Stromal cell of bone marrow (primary cell): Measurements from ENCODE around the gene CAMK2A.

Experiments used
- DNase-seq: peaks from one replicate; pipeline ENCODE4 v3.0.0-alpha.2; 2012; ENCODE audit warnings: low read depth

CAMK2A gene

GRCh38 chr5:150289551-150290390 is at the start of gene CAMK2A:
Gene CAMK2A, minus strand, starts transcription at chr5:150289773. Its CDS starts 148 bp downstream, at chr5:150289625.
- DNase-seq = no peak

- no peak for DNase-seq
Measured at GRCh38 chr5:150339165-150339564, 49.6 kb upstream of the CAMK2A start.

GRCh38 chr5:150338546-150338945 is 49.0 kb upstream of the CAMK2A start:
- no peak for DNase-seq

GRCh38 chr5:150335778-150336177 is 46.2 kb upstream of the CAMK2A start:
- DNase-seq = no peak

GRCh38 chr5:150333400-150333799 is 43.8 kb upstream of the CAMK2A start:
- no peak for DNase-seq

- DNase-seq = no peak
Measured at GRCh38 chr5:150329881-150330876, 40.6 kb upstream of the CAMK2A start.

GRCh38 chr5:150329038-150329437 is 39.5 kb upstream of the CAMK2A start:
- DNase-seq = no peak

- DNase-seq = no peak
Measured at GRCh38 chr5:150328515-150328914, 38.9 kb upstream of the CAMK2A start.

GRCh38 chr5:150327139-150327538 is 37.6 kb upstream of the CAMK2A start:
- DNase-seq = no peak

- DNase-seq = no peak
Measured at GRCh38 chr5:150326707-150327106, 37.1 kb upstream of the CAMK2A start.

- DNase-seq = no peak
Measured at GRCh38 chr5:150325426-150325825, 35.9 kb upstream of the CAMK2A start.

- no peak for DNase-seq
Measured at GRCh38 chr5:150323819-150324218, 34.2 kb upstream of the CAMK2A start.

GRCh38 chr5:150323092-150323491 is 33.5 kb upstream of the CAMK2A start:
- no peak for DNase-seq

- no peak for DNase-seq
Measured at GRCh38 chr5:150322202-150322601, 32.6 kb upstream of the CAMK2A start.

- DNase-seq = no peak
Measured at GRCh38 chr5:150321784-150322183, 32.2 kb upstream of the CAMK2A start.

- no peak for DNase-seq
Measured at GRCh38 chr5:150321211-150321610, 31.6 kb upstream of the CAMK2A start.

- DNase-seq = peak; percentile 76
Measured at GRCh38 chr5:150320044-150320613, 30.6 kb upstream of the CAMK2A start.

- no peak for DNase-seq
Measured at GRCh38 chr5:150319484-150319790, 29.9 kb upstream of the CAMK2A start.

GRCh38 chr5:150318613-150319483 is 29.3 kb upstream of the CAMK2A start:
- DNase-seq = no peak

- DNase-seq = peak; percentile 94
Measured at GRCh38 chr5:150317048-150318003, 27.8 kb upstream of the CAMK2A start.
